ENCODE results near the gene APOH.

GRCh38 chr17:66273586-66273848 is 44.3 kb upstream of the APOH start:
- TF ChIP-seq CTCF (IDR thresholded peaks at IDR 0.05) (no peak), POLR2A (IDR thresholded peaks at IDR 0.05) (no peak)
